Urinary bladder (tissue), 4 donors: ENCODE measurements around the gene ZC3H12C. TPM values are rescaled to one million over a fixed set of nuclear protein-coding genes. Genes with fewer than 3 reads are reported as not detected.

ENCODE experiments used
- DNase-seq: peaks from one replicate; pipeline ENCODE4 v3.0.0-alpha.2; 2015; ENCODE audit errors: extremely low spot score
- H3K27ac ChIP-seq: one replicate; pipeline ENCODE4 v1.5.1; 2013; ENCODE audit warnings: low read depth, mild to moderate bottlenecking, moderate library complexity
- H3K36me3 ChIP-seq: one replicate; pipeline ENCODE4 v1.6.1; 2013; ENCODE audit warnings: mild to moderate bottlenecking, moderate library complexity; ENCODE audit not compliant: insufficient read depth
- H3K4me1 ChIP-seq: one replicate; pipeline ENCODE4 v1.6.1; 2013; ENCODE audit warnings: mild to moderate bottlenecking, moderate library complexity; ENCODE audit not compliant: insufficient read depth
- H3K4me3 ChIP-seq: one replicate; pipeline ENCODE4 v1.5.1; 2013; ENCODE audit warnings: low read depth, low read length
- WGBS: extraction: QIAGEN DNeasy Blood & Tissue Kit; methylation state at CpG from one replicate; pipeline ENCODE4 v1.1.7; 2013; 5-methylcytosine and 5-hydroxymethylcytosine counted together
- polyA plus RNA-seq: library from polyadenylated mRNA; stranded (reverse); fragments of 200-250 nt; gene quantifications from one replicate; pipeline ENCODE4 v1.2.3, GENCODE V29; 2013
- total RNA-seq: library from RNA; depleted of rRNA; stranded (reverse); fragments of >200 nt; gene quantifications from one replicate; pipeline ENCODE4 v1.2.3, GENCODE V29; 2014
- donor health status: healthy with polysubstance abuse.
- donor health status: healthy.

The ZC3H12C gene
- total and polyA plus RNA-seq, 2 donors: 4.2 to 19.7 TPM

- no peak for DNase-seq
- no peaks in the 10 kb centered on the region for H3K36me3 ChIP-seq
- H3K27ac ChIP-seq: no peak overlapping the region
- no peak overlapping the region for H3K4me3 ChIP-seq
- 53% methylated on average over 1 of the region's 1 CpG for WGBS
- no peaks in the 10 kb centered on the region for H3K4me1 ChIP-seq
Observed at GRCh38 chr11:110082899-110083298, 10.3 kb upstream of the ZC3H12C start.

GRCh38 chr11:110085255-110085838 is 7.8 kb upstream of the ZC3H12C start:
- no peak overlapping the region for H3K27ac ChIP-seq
- WGBS: 72% methylated on average over 2 of the region's 2 CpGs

GRCh38 chr11:110086892-110087309 is 6.3 kb upstream of the ZC3H12C start:
- DNase-seq: no peak
- 50% methylated on average over 3 of the region's 3 CpGs for WGBS
- H3K36me3 ChIP-seq: no peaks in the 10 kb centered on the region
- no peaks in the 10 kb centered on the region for H3K4me1 ChIP-seq
- no peak overlapping the region for H3K4me3 ChIP-seq
- no peak overlapping the region for H3K27ac ChIP-seq

More at GRCh38 chr11:110085255-110085838, 7.8 kb upstream of the ZC3H12C start:
- Histone ChIP-seq H3K36me3 (no peaks in the 10 kb centered on the region), H3K4me3 (no peak overlapping the region), H3K4me1 (no peaks in the 10 kb centered on the region)
- DNase-seq: no peak

- WGBS: 87% methylated on average over 5 of the region's 5 CpGs
- Histone ChIP-seq H3K4me3 (no peak overlapping the region), H3K4me1 (no peaks in the 10 kb centered on the region), H3K36me3 (no peaks in the 10 kb centered on the region), H3K27ac (no peak overlapping the region)
- no peak for DNase-seq
Observed at GRCh38 chr11:110087812-110088534, 5.2 kb upstream of the ZC3H12C start.

- Histone ChIP-seq H3K36me3 (no peaks in the 10 kb centered on the region), H3K4me1 (no peaks in the 10 kb centered on the region), H3K4me3 (no peak overlapping the region), H3K27ac (no peak overlapping the region)
- 93% methylated on average over 5 of the region's 5 CpGs for WGBS
- no peak for DNase-seq
Observed at GRCh38 chr11:110088535-110089344, 4.5 kb upstream of the ZC3H12C start.

GRCh38 chr11:110089617-110090282 is 3.4 kb upstream of the ZC3H12C start:
- H3K36me3 ChIP-seq: no peaks in the 10 kb centered on the region
- WGBS: 76% methylated on average over 5 of the region's 5 CpGs
- no peak overlapping the region for H3K4me3 ChIP-seq
- H3K27ac ChIP-seq: no peak overlapping the region
- H3K4me1 ChIP-seq: no peaks in the 10 kb centered on the region
- no peak for DNase-seq

GRCh38 chr11:110090466-110091026 is 2.6 kb upstream of the ZC3H12C start:
- H3K4me3 ChIP-seq: no peak overlapping the region
- H3K4me1 ChIP-seq: no peaks in the 10 kb centered on the region
- no peaks in the 10 kb centered on the region for H3K36me3 ChIP-seq
- no peak for DNase-seq
- 82% methylated on average over 6 of the region's 6 CpGs for WGBS
- no peak overlapping the region for H3K27ac ChIP-seq

- H3K27ac ChIP-seq: peak overlapping the region; percentile 99
- WGBS: 19% methylated on average over 11 of the region's 11 CpGs
- H3K4me3 ChIP-seq: peak overlapping the region; percentile 92
- no peaks in the 10 kb centered on the region for H3K4me1 ChIP-seq
- no peaks in the 10 kb centered on the region for H3K36me3 ChIP-seq
- no peak for DNase-seq
Observed at GRCh38 chr11:110092111-110092514, 1.1 kb upstream of the ZC3H12C start.

- no peak for DNase-seq
- H3K4me1 ChIP-seq: no peaks in the 10 kb centered on the region
- H3K4me3 ChIP-seq: peak overlapping the region; percentile 92
- H3K27ac ChIP-seq: peak overlapping the region; percentile 99
- under 1% methylated on average over 80 of the region's 80 CpGs for WGBS
- no peaks in the 10 kb centered on the region for H3K36me3 ChIP-seq
Observed at GRCh38 chr11:110093407-110094297, 460 bp downstream of the ZC3H12C start.

GRCh38 chr11:110094298-110095285 is 1.4 kb downstream of the ZC3H12C start:
- no peaks in the 10 kb centered on the region for H3K4me1 ChIP-seq

GRCh38 chr11:110095554-110095953 is 2.4 kb downstream of the ZC3H12C start:
- H3K4me3 ChIP-seq: no peak overlapping the region
- WGBS: 84% methylated on average over 5 of the region's 5 CpGs
- no peaks in the 10 kb centered on the region for H3K36me3 ChIP-seq
- no peak overlapping the region for H3K27ac ChIP-seq
- H3K4me1 ChIP-seq: no peaks in the 10 kb centered on the region
- no peak for DNase-seq

More at GRCh38 chr11:110094298-110095285, 1.4 kb downstream of the ZC3H12C start:
- Histone ChIP-seq H3K4me3 (peak overlapping the region; percentile 92), H3K27ac (no peak overlapping the region), H3K36me3 (no peaks in the 10 kb centered on the region)
- no peak for DNase-seq
- 37% methylated on average over 9 of the region's 9 CpGs for WGBS
